Natural killer cell (primary cell): ENCODE measurements around the gene NT5C1A. TPM values are rescaled to one million over a fixed set of nuclear protein-coding genes. Genes with fewer than 3 reads are reported as not detected.

Source experiments
- ATAC-seq, 3 donors: fragments of 150-1000 bp in 2 of 3; fragments of 200-7000 bp in 1 of 3; cut with Tn5 transposase; 1 replicate in 1 of 3; 2 replicates in 2 of 3; pipeline ENCODE4 v1.10.0; 2021; ENCODE audit warnings: mild to moderate bottlenecking in 2 of 3, moderate library complexity in 2 of 3
- DNase-seq, 2 donors: peaks; one replicate each; pipeline versions ENCODE4 v3.0.0 to v3.0.0-alpha.2; 2013 to 2021; ENCODE audit warnings: mixed read lengths in 1 of 2
- H3K27ac ChIP-seq: one replicate; pipeline ENCODE4 v1.5.1; 2013; ENCODE audit warnings: mild to moderate bottlenecking, low read length
- H3K27me3 ChIP-seq: one replicate; pipeline ENCODE4 v1.6.1; 2013; ENCODE audit warnings: low read length; ENCODE audit not compliant: control insufficient read depth, insufficient read depth
- H3K36me3 ChIP-seq: one replicate; pipeline ENCODE4 v1.6.1; 2013; ENCODE audit warnings: low read length; ENCODE audit not compliant: control insufficient read depth, insufficient read depth
- H3K4me1 ChIP-seq: one replicate; pipeline ENCODE4 v1.6.1; 2013; ENCODE audit warnings: low read length; ENCODE audit not compliant: control insufficient read depth, insufficient read depth
- H3K4me3 ChIP-seq: one replicate; pipeline ENCODE4 v1.5.1; 2013; ENCODE audit warnings: low read length
- H3K9me3 ChIP-seq: one replicate; pipeline ENCODE4 v1.6.1; 2013; ENCODE audit warnings: low read length; ENCODE audit not compliant: control insufficient read depth, insufficient read depth
- H3K27ac Mint-ChIP-seq, 2 donors: one replicate each; pipeline ENCODE4 v1.8.0; 2022; ENCODE audit warnings: mild to moderate bottlenecking in 2 of 2, mixed read lengths in 2 of 2, moderate library complexity in 1 of 2
- H3K27me3 Mint-ChIP-seq, 2 donors: one replicate each; pipeline ENCODE4 v1.8.0; 2022; ENCODE audit warnings: low read depth in 2 of 2, mixed read lengths in 2 of 2
- H3K36me3 Mint-ChIP-seq: one replicate; pipeline ENCODE4 v1.8.0; 2022; ENCODE audit warnings: mixed read lengths
- H3K4me1 Mint-ChIP-seq, 2 donors: one replicate each; pipeline ENCODE4 v1.8.0; 2022; ENCODE audit warnings: mixed read lengths in 2 of 2
- H3K4me3 Mint-ChIP-seq: one replicate; pipeline ENCODE4 v1.8.0; 2022; ENCODE audit warnings: mild to moderate bottlenecking, moderate library complexity, mixed read lengths
- H3K9me3 Mint-ChIP-seq, 2 donors: one replicate each; pipeline ENCODE4 v1.8.0; 2022; ENCODE audit warnings: mixed read lengths in 2 of 2
- CTCF ChIP-seq: fragments of 200-600 bp; IDR thresholded peaks from one replicate; pipeline ENCODE4 v1.8.0; 2022; ENCODE audit warnings: antibody characterized with exemption
- whole genome bisulfite sequencing: methylation state at CpG from one replicate; pipeline ENCODE4 v1.1.7; 2013; ENCODE audit warnings: missing lambda C conversion rate; ENCODE audit not compliant: insufficient coverage; 5-methylcytosine and 5-hydroxymethylcytosine counted together
- intact Hi-C: fragments of 100-400 bp; cut with micrococcal nuclease; formaldehyde crosslinking; loops from one replicate; pipeline ENCODE4 v1.14.2; 2022
- total RNA-seq, 4 donors: library from RNA; stranded (reverse); fragments of 120-200 nt in 1 of 4; gene quantifications; one replicate each; pipeline versions ENCODE4 v1.2.3 to v1.2.4, GENCODE V29; 2013 to 2022

NT5C1A gene
- total RNA-seq, 3 donors from 2014 or later (not counting 1 experiment from before 2014, with no cell fraction given): not detected

GRCh38 chr1:39657402-39657801, 14.5 kb downstream of the NT5C1A start:
- no peak overlapping the region for H3K27ac ChIP-seq
- Mint-ChIP-seq H3K4me1 (peaks cover 0 to 13% of the 10 kb centered on the region in 2 donors), H3K27ac (no peak overlapping the region), H3K36me3 (no peaks in the 10 kb centered on the region), H3K4me3 (no peak overlapping the region), H3K27me3 (peaks cover 0 to 8% of the 10 kb centered on the region in 2 donors), H3K9me3 (no peaks in the 10 kb centered on the region)
- 100% methylated on average over 3 of the region's 3 CpGs for WGBS
- no peaks in the 10 kb centered on the region for H3K27me3 ChIP-seq
- intact Hi-C loops: no loop called here
- ATAC-seq: no peak
- H3K4me1 ChIP-seq: peaks cover 7% of the 10 kb centered on the region
- no peaks in the 10 kb centered on the region for H3K36me3 ChIP-seq
- DNase-seq: no peak
- TF ChIP-seq CTCF: no peak
- no peak overlapping the region for H3K4me3 ChIP-seq
- H3K9me3 ChIP-seq: no peaks in the 10 kb centered on the region

- H3K4me3 ChIP-seq: no peak overlapping the region
- H3K9me3 ChIP-seq: no peaks in the 10 kb centered on the region
- Mint-ChIP-seq H3K27ac (no peak overlapping the region), H3K9me3 (no peaks in the 10 kb centered on the region), H3K4me3 (no peak overlapping the region), H3K27me3 (peaks cover 0 to 8% of the 10 kb centered on the region in 2 donors), H3K36me3 (no peaks in the 10 kb centered on the region), H3K4me1 (peaks cover 0 to 13% of the 10 kb centered on the region in 2 donors)
- peaks cover 7% of the 10 kb centered on the region for H3K4me1 ChIP-seq
- DNase-seq (no peak), ATAC-seq (no peak)
- no peaks in the 10 kb centered on the region for H3K27me3 ChIP-seq
- no peaks in the 10 kb centered on the region for H3K36me3 ChIP-seq
- intact Hi-C loops: no loop called here
- WGBS: 88% methylated on average over 2 of the region's 2 CpGs
- no peak for TF ChIP-seq CTCF
- no peak overlapping the region for H3K27ac ChIP-seq
These were observed 15.5 kb downstream of the NT5C1A start for GRCh38 chr1:39656391-39656790.

- intact Hi-C loops: no loop called here
These were observed 16.2 kb downstream of the NT5C1A start for GRCh38 chr1:39655578-39656268.

More at GRCh38 chr1:39655578-39656268, 16.2 kb downstream of the NT5C1A start:
- Histone ChIP-seq H3K27me3 (no peaks in the 10 kb centered on the region), H3K9me3 (no peaks in the 10 kb centered on the region), H3K27ac (no peak overlapping the region), H3K4me3 (no peak overlapping the region), H3K4me1 (peaks cover 7% of the 10 kb centered on the region), H3K36me3 (no peaks in the 10 kb centered on the region)
- WGBS: 78% methylated on average over 5 of the region's 5 CpGs
- Mint-ChIP-seq H3K36me3 (no peaks in the 10 kb centered on the region), H3K9me3 (no peaks in the 10 kb centered on the region), H3K4me3 (no peak overlapping the region), H3K27me3 (peaks cover 0 to 8% of the 10 kb centered on the region in 2 donors), H3K4me1 (peaks cover 0 to 13% of the 10 kb centered on the region in 2 donors), H3K27ac (no peak overlapping the region)
- ATAC-seq (no peak), DNase-seq (no peak)
- TF ChIP-seq CTCF: no peak
